Measurements from ENCODE around the gene DCPS.
"Not testable (repeated sequence)": the region's sequence is repeated elsewhere in the genome, so short reads cannot be mapped to it uniquely, and the experiment has no call there.

Gene DCPS

GRCh38 chr11:126360049-126360446 lies 56.2 kb downstream of the DCPS start:
- no peak for DNase-seq (ENCODE audit: low spot score)

GRCh38 chr11:126361400-126361799 lies 57.5 kb downstream of the DCPS start:
- no peak for DNase-seq (ENCODE audit: low spot score)

GRCh38 chr11:126362879-126363655 lies 59.2 kb downstream of the DCPS start:
- DNase-seq (ENCODE audit: low spot score) = no peak

- DNase-seq (ENCODE audit: low spot score) = no peak
Measured at GRCh38 chr11:126363706-126364248, 59.9 kb downstream of the DCPS start.

GRCh38 chr11:126364735-126365134 lies 60.9 kb downstream of the DCPS start:
- not testable (repeated sequence) for DNase-seq (ENCODE audit: low spot score)

GRCh38 chr11:126365508-126365907 lies 61.6 kb downstream of the DCPS start:
- not testable (repeated sequence) for DNase-seq (ENCODE audit: low spot score)

- DNase-seq (ENCODE audit: low spot score) = no peak
Measured at GRCh38 chr11:126366064-126366822, 62.4 kb downstream of the DCPS start.

GRCh38 chr11:126366823-126367654 lies 63.2 kb downstream of the DCPS start:
- not testable (repeated sequence) for DNase-seq (ENCODE audit: low spot score)

GRCh38 chr11:126367806-126368205 lies 63.9 kb downstream of the DCPS start:
- not testable (repeated sequence) for DNase-seq (ENCODE audit: low spot score)

- not testable (repeated sequence) for DNase-seq (ENCODE audit: low spot score)
Measured at GRCh38 chr11:126368336-126369119, 64.7 kb downstream of the DCPS start.

GRCh38 chr11:126370016-126370415 lies 66.2 kb downstream of the DCPS start:
- no peak for DNase-seq (ENCODE audit: low spot score)

- DNase-seq (ENCODE audit: low spot score) = no peak
Measured at GRCh38 chr11:126371595-126371994, 67.7 kb downstream of the DCPS start.

GRCh38 chr11:126373389-126374066 lies 69.7 kb downstream of the DCPS start:
- DNase-seq (ENCODE audit: low spot score) = not testable (repeated sequence)

- not testable (repeated sequence) for DNase-seq (ENCODE audit: low spot score)
Measured at GRCh38 chr11:126374562-126375300, 70.9 kb downstream of the DCPS start.

- DNase-seq (ENCODE audit: low spot score) = no peak
Measured at GRCh38 chr11:126375726-126376125, 71.9 kb downstream of the DCPS start.

- DNase-seq (ENCODE audit: low spot score) = no peak
Measured at GRCh38 chr11:126378763-126379162, 74.9 kb downstream of the DCPS start.

- no peak for DNase-seq (ENCODE audit: low spot score)
Measured at GRCh38 chr11:126380909-126381308, 77.0 kb downstream of the DCPS start.

- not testable (repeated sequence) for DNase-seq (ENCODE audit: low spot score)
Measured at GRCh38 chr11:126381960-126382359, 78.1 kb downstream of the DCPS start.

GRCh38 chr11:126382641-126383040 lies 78.8 kb downstream of the DCPS start:
- DNase-seq (ENCODE audit: low spot score) = not testable (repeated sequence)
